Measurements from ENCODE around the gene CEP135.

CEP135 gene

GRCh38 chr4:55989766-55990165 lies 41.0 kb downstream of the CEP135 start:
- TF ChIP-seq CTCF (IDR thresholded peaks at IDR 0.05; ENCODE audit: poor library complexity, severe bottlenecking): no peak
- no peaks in the 10 kb centered on the region for H3K9me3 ChIP-seq (ENCODE audit: severe bottlenecking)
- H3K27ac ChIP-seq (ENCODE audit: poor library complexity, severe bottlenecking): no peak overlapping the region
- no peaks in the 10 kb centered on the region for H3K4me1 ChIP-seq (ENCODE audit: insufficient read depth, poor library complexity, severe bottlenecking)
- peaks cover 44% of the 10 kb centered on the region for H3K36me3 ChIP-seq (ENCODE audit: low read depth)
- H3K4me3 ChIP-seq (ENCODE audit: severe bottlenecking): no peak overlapping the region
- H3K27me3 ChIP-seq (ENCODE audit: insufficient read depth, poor library complexity, severe bottlenecking): no peaks in the 10 kb centered on the region
- DNase-seq (ENCODE audit: low spot score): no peak
- no peak for ATAC-seq (ENCODE audit: low read depth)

- no peaks in the 10 kb centered on the region for H3K4me1 ChIP-seq (ENCODE audit: insufficient read depth, poor library complexity, severe bottlenecking)
- no peak overlapping the region for H3K27ac ChIP-seq (ENCODE audit: poor library complexity, severe bottlenecking)
- H3K36me3 ChIP-seq (ENCODE audit: low read depth): peaks cover 56% of the 10 kb centered on the region
- no peak for DNase-seq (ENCODE audit: low spot score)
- no peak overlapping the region for H3K4me3 ChIP-seq (ENCODE audit: severe bottlenecking)
- H3K27me3 ChIP-seq (ENCODE audit: insufficient read depth, poor library complexity, severe bottlenecking): no peaks in the 10 kb centered on the region
- ATAC-seq (ENCODE audit: low read depth): no peak
- no peaks in the 10 kb centered on the region for H3K9me3 ChIP-seq (ENCODE audit: severe bottlenecking)
- TF ChIP-seq CTCF (IDR thresholded peaks at IDR 0.05; ENCODE audit: poor library complexity, severe bottlenecking): no peak
Measured at GRCh38 chr4:55993994-55994663, 45.4 kb downstream of the CEP135 start.

- no peaks in the 10 kb centered on the region for H3K27me3 ChIP-seq (ENCODE audit: insufficient read depth, poor library complexity, severe bottlenecking)
- TF ChIP-seq CTCF (IDR thresholded peaks at IDR 0.05; ENCODE audit: poor library complexity, severe bottlenecking): no peak
- no peak for ATAC-seq (ENCODE audit: low read depth)
- H3K27ac ChIP-seq (ENCODE audit: poor library complexity, severe bottlenecking): no peak overlapping the region
- H3K36me3 ChIP-seq (ENCODE audit: low read depth): peaks cover 75% of the 10 kb centered on the region
- no peak for DNase-seq (ENCODE audit: low spot score)
- no peaks in the 10 kb centered on the region for H3K9me3 ChIP-seq (ENCODE audit: severe bottlenecking)
- H3K4me3 ChIP-seq (ENCODE audit: severe bottlenecking): no peak overlapping the region
- no peaks in the 10 kb centered on the region for H3K4me1 ChIP-seq (ENCODE audit: insufficient read depth, poor library complexity, severe bottlenecking)
Measured at GRCh38 chr4:55996646-55997045, 47.9 kb downstream of the CEP135 start.

- no peak for TF ChIP-seq CTCF (IDR thresholded peaks at IDR 0.05; ENCODE audit: poor library complexity, severe bottlenecking)
- peaks cover 57% of the 10 kb centered on the region for H3K36me3 ChIP-seq (ENCODE audit: low read depth)
- no peak for DNase-seq (ENCODE audit: low spot score)
Measured at GRCh38 chr4:56003606-56004005, 54.9 kb downstream of the CEP135 start.

GRCh38 chr4:56004235-56004634 lies 55.5 kb downstream of the CEP135 start:
- no peak overlapping the region for H3K27ac ChIP-seq (ENCODE audit: poor library complexity, severe bottlenecking)
- TF ChIP-seq CTCF (IDR thresholded peaks at IDR 0.05; ENCODE audit: poor library complexity, severe bottlenecking): no peak
- H3K4me1 ChIP-seq (ENCODE audit: insufficient read depth, poor library complexity, severe bottlenecking): peaks cover 4% of the 10 kb centered on the region
- peaks cover 2% of the 10 kb centered on the region for H3K9me3 ChIP-seq (ENCODE audit: severe bottlenecking)
- no peak overlapping the region for H3K4me3 ChIP-seq (ENCODE audit: severe bottlenecking)
- no peak for DNase-seq (ENCODE audit: low spot score)
- peaks cover 55% of the 10 kb centered on the region for H3K36me3 ChIP-seq (ENCODE audit: low read depth)
- H3K27me3 ChIP-seq (ENCODE audit: insufficient read depth, poor library complexity, severe bottlenecking): no peaks in the 10 kb centered on the region
- ATAC-seq (ENCODE audit: low read depth): no peak

More at GRCh38 chr4:56003606-56004005, 54.9 kb downstream of the CEP135 start:
- ATAC-seq (ENCODE audit: low read depth): no peak
- H3K9me3 ChIP-seq (ENCODE audit: severe bottlenecking): peaks cover 2% of the 10 kb centered on the region
- no peak overlapping the region for H3K4me3 ChIP-seq (ENCODE audit: severe bottlenecking)
- peaks cover 4% of the 10 kb centered on the region for H3K4me1 ChIP-seq (ENCODE audit: insufficient read depth, poor library complexity, severe bottlenecking)
- no peak overlapping the region for H3K27ac ChIP-seq (ENCODE audit: poor library complexity, severe bottlenecking)
- H3K27me3 ChIP-seq (ENCODE audit: insufficient read depth, poor library complexity, severe bottlenecking): no peaks in the 10 kb centered on the region
